HG03139 (cell line): ENCODE measurements around the gene MAML1.

Experiments used
- ATAC-seq: cut with Tn5 transposase; IDR thresholded peaks from one replicate; pipeline ENCODE4 v1.9.1; 2021; ENCODE audit not compliant: unreplicated experiment

The MAML1 gene

GRCh38 chr5:179792612-179793467 lies 60.2 kb downstream of the MAML1 start:
- ATAC-seq: no peak

GRCh38 chr5:179793468-179794139 lies 61.0 kb downstream of the MAML1 start, which contains the start of gene LTC4S:
Gene LTC4S (plus strand): TSS chr5:179793986. CDS start chr5:179794081, 95 bp downstream.
- ATAC-seq: no peak

GRCh38 chr5:179794171-179794570 lies 61.5 kb downstream of the MAML1 start:
- no peak for ATAC-seq

GRCh38 chr5:179794575-179794974 lies 62.0 kb downstream of the MAML1 start:
- no peak for ATAC-seq

- ATAC-seq: no peak
These were observed 62.6 kb downstream of the MAML1 start for GRCh38 chr5:179795049-179795862.

- ATAC-seq: peak; percentile 58
These were observed 63.5 kb downstream of the MAML1 start for GRCh38 chr5:179795863-179796833.

- ATAC-seq: no peak
These were observed 64.4 kb downstream of the MAML1 start for GRCh38 chr5:179796877-179797608.

- no peak for ATAC-seq
These were observed 65.1 kb downstream of the MAML1 start for GRCh38 chr5:179797741-179798140.

- ATAC-seq: no peak
These were observed 65.6 kb downstream of the MAML1 start for GRCh38 chr5:179798144-179798770.

- ATAC-seq: no peak
These were observed 66.4 kb downstream of the MAML1 start for GRCh38 chr5:179798771-179799643.

GRCh38 chr5:179799644-179799973 lies 67.0 kb downstream of the MAML1 start:
- no peak for ATAC-seq

GRCh38 chr5:179800071-179800695 lies 67.6 kb downstream of the MAML1 start:
- no peak for ATAC-seq

- ATAC-seq: no peak
These were observed 68.1 kb downstream of the MAML1 start for GRCh38 chr5:179800696-179801201.

- ATAC-seq: no peak
These were observed 68.9 kb downstream of the MAML1 start for GRCh38 chr5:179801304-179802206.

- no peak for ATAC-seq
These were observed 69.7 kb downstream of the MAML1 start for GRCh38 chr5:179802207-179802883.

GRCh38 chr5:179802950-179803562 lies 70.4 kb downstream of the MAML1 start:
- ATAC-seq: no peak
